SK-N-SH treated with all-trans-retinoic acid at 6 μM for 48 hours (cell line): ENCODE results near the gene TMEM87B.

Experiments
- ATAC-seq: fragments of 200-7000 bp; cut with Tn5 transposase; 3 replicates; pipeline ENCODE4 v1.9.1; 2020; ENCODE audit warnings: mild to moderate bottlenecking, moderate library complexity
- ARNTL ChIP-seq: fragments of 450-650 bp; formaldehyde crosslinking; IDR thresholded peaks from 2 replicates; pipeline ENCODE4 v1.5.0; 2020; ENCODE audit warnings: low read depth, mild to moderate bottlenecking, moderate library complexity, borderline replicate concordance
- BACH2 ChIP-seq: fragments of 250-450 bp; sonication (Bioruptor Pico); IDR thresholded peaks from 2 replicates; pipeline ENCODE4 v1.9.0; 2021; ENCODE audit warnings: mild to moderate bottlenecking, borderline replicate concordance
- CREB5 ChIP-seq: fragments of 250-450 bp; sonication (Bioruptor Pico); IDR thresholded peaks from 2 replicates; pipeline ENCODE4 v1.5.1; 2020; ENCODE audit warnings: low read depth, mild to moderate bottlenecking, moderate library complexity
- CSDC2 ChIP-seq: fragments of 250-450 bp; sonication (Bioruptor Pico); IDR thresholded peaks from 2 replicates; pipeline ENCODE4 v1.5.0; 2020; ENCODE audit warnings: mild to moderate bottlenecking, moderate library complexity
- CSRNP3 ChIP-seq: fragments of 250-450 bp; sonication (Bioruptor Pico); IDR thresholded peaks from 2 replicates; pipeline ENCODE4 v1.5.1; 2021; ENCODE audit warnings: mild to moderate bottlenecking, moderate library complexity
- ESRRG ChIP-seq: fragments of 250-450 bp; sonication (Bioruptor Pico); IDR thresholded peaks from 2 replicates; pipeline ENCODE4 v1.6.1; 2021; ENCODE audit warnings: mild to moderate bottlenecking
- GLIS3 ChIP-seq: fragments of 250-450 bp; sonication (Bioruptor Pico); IDR thresholded peaks from 2 replicates; pipeline ENCODE4 v1.5.0; 2020; ENCODE audit warnings: mild to moderate bottlenecking, moderate library complexity
- OSR1 ChIP-seq: fragments of 250-450 bp; sonication (Bioruptor Pico); IDR thresholded peaks from 2 replicates; pipeline ENCODE4 v1.8.0; 2022; ENCODE audit warnings: moderate library complexity, mild to moderate bottlenecking, inconsistent platforms
- PATZ1 ChIP-seq: fragments of 250-450 bp; sonication (Bioruptor Pico); IDR thresholded peaks from 2 replicates; pipeline ENCODE4 v1.8.0; 2020; ENCODE audit warnings: mild to moderate bottlenecking, moderate library complexity, borderline replicate concordance
- PPARA ChIP-seq: fragments of 250-450 bp; sonication (Bioruptor Pico); IDR thresholded peaks from 2 replicates; pipeline ENCODE4 v1.5.0; 2020; ENCODE audit warnings: mild to moderate bottlenecking, borderline replicate concordance
- RARB ChIP-seq: fragments of 250-450 bp; sonication (Bioruptor Pico); IDR thresholded peaks from 2 replicates; pipeline ENCODE4 v1.8.0; 2021; ENCODE audit warnings: mild to moderate bottlenecking, moderate library complexity
- SNAI2 ChIP-seq: fragments of 250-450 bp; sonication (Bioruptor Pico); IDR thresholded peaks from 2 replicates; pipeline ENCODE4 v1.5.0; 2020; ENCODE audit warnings: mild to moderate bottlenecking, moderate library complexity
- TCF4 ChIP-seq: fragments of 250-450 bp; sonication (Bioruptor Pico); IDR thresholded peaks from 2 replicates; pipeline ENCODE4 v1.8.0; 2021; ENCODE audit warnings: mild to moderate bottlenecking, moderate library complexity, borderline replicate concordance
- TOX ChIP-seq: fragments of 250-450 bp; sonication (Bioruptor Pico); IDR thresholded peaks from 2 replicates; pipeline ENCODE4 v1.8.0; 2021; ENCODE audit warnings: mild to moderate bottlenecking, moderate library complexity, borderline replicate concordance
- TSHZ2 ChIP-seq: fragments of 250-450 bp; sonication (Bioruptor Pico); IDR thresholded peaks from 2 replicates; pipeline ENCODE4 v1.5.0; 2020; ENCODE audit warnings: mild to moderate bottlenecking, moderate library complexity
- ZFP3 ChIP-seq: fragments of 250-450 bp; sonication (Bioruptor Pico); IDR thresholded peaks from 2 replicates; pipeline ENCODE4 v1.5.0; 2020; ENCODE audit warnings: mild to moderate bottlenecking, moderate library complexity
- ZFP30 ChIP-seq: fragments of 450-650 bp; formaldehyde crosslinking; IDR thresholded peaks from 2 replicates; pipeline ENCODE4 v1.5.0; 2022; ENCODE audit warnings: mild to moderate bottlenecking, moderate library complexity
- ZNF565 ChIP-seq: fragments of 450-650 bp; formaldehyde crosslinking; conservative IDR thresholded peaks from 2 replicates; pipeline ENCODE4 v1.5.0; 2020; ENCODE audit warnings: low read depth, mild to moderate bottlenecking, moderate library complexity
- ZNF8 ChIP-seq: fragments of 450-650 bp; formaldehyde crosslinking; IDR thresholded peaks from 2 replicates; pipeline ENCODE4 v1.5.0; 2020; ENCODE audit warnings: mild to moderate bottlenecking, moderate library complexity

TMEM87B gene

GRCh38 chr2:112129060-112129459 is 74.0 kb downstream of the TMEM87B start:
- TF ChIP-seq ESRRG (CRISPR knock-in tag): no peak
- TF ChIP-seq PPARA: no peak
- TF ChIP-seq CSDC2 (CRISPR knock-in tag): no peak
- no peak for TF ChIP-seq RARB (CRISPR knock-in tag)
- no peak for TF ChIP-seq ZNF565 (CRISPR knock-in tag)
- TF ChIP-seq SNAI2 (CRISPR knock-in tag): no peak
- TF ChIP-seq ZFP30: no peak
- ATAC-seq: no peak

GRCh38 chr2:112133344-112133743 is 78.3 kb downstream of the TMEM87B start:
- ATAC-seq: no peak
- TF ChIP-seq PATZ1 (CRISPR knock-in tag) (no peak), CSRNP3 (CRISPR knock-in tag) (no peak), ARNTL (no peak), OSR1 (CRISPR knock-in tag) (no peak), TSHZ2 (CRISPR knock-in tag) (no peak), CREB5 (CRISPR knock-in tag) (no peak), RARB (CRISPR knock-in tag) (no peak), TOX (CRISPR knock-in tag) (no peak), ZNF8 (CRISPR knock-in tag) (no peak), ZFP3 (no peak), GLIS3 (no peak)

- no peak for TF ChIP-seq ZFP30
- TF ChIP-seq BACH2 (CRISPR knock-in tag): no peak
- no peak for TF ChIP-seq ZNF565 (CRISPR knock-in tag)
- TF ChIP-seq TSHZ2 (CRISPR knock-in tag): no peak
- TF ChIP-seq TCF4: no peak
- TF ChIP-seq PPARA: no peak
- TF ChIP-seq ARNTL: no peak
- no peak for TF ChIP-seq SNAI2 (CRISPR knock-in tag)
- TF ChIP-seq ZFP3: no peak
- no peak for TF ChIP-seq CSDC2 (CRISPR knock-in tag)
- TF ChIP-seq ZNF8 (CRISPR knock-in tag): no peak
- no peak for TF ChIP-seq CSRNP3 (CRISPR knock-in tag)
- no peak for TF ChIP-seq ESRRG (CRISPR knock-in tag)
- ATAC-seq: no peak
Measured at GRCh38 chr2:112134120-112134519, 79.1 kb downstream of the TMEM87B start.
